ENCODE measurements around the gene VCX2.
"Not testable (repeated sequence)": the region's sequence is repeated elsewhere in the genome, so short reads cannot be mapped to it uniquely, and the experiment has no call there.

Gene VCX2

GRCh38 chrX:8126092-8126491 lies 45.0 kb downstream of the VCX2 start:
- H3K4me3 ChIP-seq (ENCODE audit: low read depth, low read length), result no peak overlapping the region
- in situ Hi-C loops (cut with HindIII; ENCODE audit: low sequenced_read_pairs), result no loop called here
- TF ChIP-seq CTCF (IDR thresholded peaks at IDR 0.05; ENCODE audit: low read depth, low read length), result no peak
- DNase-seq (ENCODE audit: low read depth, low spot score), result no peak

- H3K4me3 ChIP-seq (ENCODE audit: low read depth, low read length), result no peak overlapping the region
- no peak for DNase-seq (ENCODE audit: low read depth, low spot score)
- in situ Hi-C loops (cut with HindIII; ENCODE audit: low sequenced_read_pairs), result no loop called here
- no peak for TF ChIP-seq CTCF (IDR thresholded peaks at IDR 0.05; ENCODE audit: low read depth, low read length)
These were observed 45.5 kb downstream of the VCX2 start for GRCh38 chrX:8125566-8125965.

- no peak for TF ChIP-seq CTCF (IDR thresholded peaks at IDR 0.05; ENCODE audit: low read depth, low read length)
- DNase-seq (ENCODE audit: low read depth, low spot score), result no peak
- H3K4me3 ChIP-seq (ENCODE audit: low read depth, low read length), result no peak overlapping the region
- in situ Hi-C loops (cut with HindIII; ENCODE audit: low sequenced_read_pairs), result no loop called here
These were observed 48.5 kb downstream of the VCX2 start for GRCh38 chrX:8122538-8122937.

GRCh38 chrX:8121391-8121790 lies 49.7 kb downstream of the VCX2 start:
- H3K4me3 ChIP-seq (ENCODE audit: low read depth, low read length); in situ Hi-C loops (cut with HindIII; ENCODE audit: low sequenced_read_pairs); DNase-seq (ENCODE audit: low read depth, low spot score): not testable (repeated sequence)

Data from astrocyte of the spinal cord (primary cell).